ENCODE measurements around the gene CLIC4.

GRCh38 chr1:24846671-24847070 is 101.4 kb downstream of the CLIC4 start:
- no peak for TF ChIP-seq CTCF (IDR thresholded peaks at IDR 0.05)
- no peak for TF ChIP-seq POLR2A (IDR thresholded peaks at IDR 0.05)
